Activated CD8-positive, alpha-beta memory T cell treated with anti-CD3 and anti-CD28 coated beads, Interleukin-2, amount 50 U/mL, for 1 hour (primary cell): ENCODE data around the gene PRKG1.
A peak's percentile ranks its signal among the peaks of the same experiment; 100 is the strongest.
"Not testable (repeated sequence)": the region's sequence is repeated elsewhere in the genome, so short reads cannot be mapped to it uniquely, and the experiment has no call there.

Source experiments
- DNase-seq: peaks from one replicate; pipeline ENCODE4 v3.0.0-alpha.2; 2020; ENCODE audit errors: extremely low read depth

PRKG1 gene

DNA sequence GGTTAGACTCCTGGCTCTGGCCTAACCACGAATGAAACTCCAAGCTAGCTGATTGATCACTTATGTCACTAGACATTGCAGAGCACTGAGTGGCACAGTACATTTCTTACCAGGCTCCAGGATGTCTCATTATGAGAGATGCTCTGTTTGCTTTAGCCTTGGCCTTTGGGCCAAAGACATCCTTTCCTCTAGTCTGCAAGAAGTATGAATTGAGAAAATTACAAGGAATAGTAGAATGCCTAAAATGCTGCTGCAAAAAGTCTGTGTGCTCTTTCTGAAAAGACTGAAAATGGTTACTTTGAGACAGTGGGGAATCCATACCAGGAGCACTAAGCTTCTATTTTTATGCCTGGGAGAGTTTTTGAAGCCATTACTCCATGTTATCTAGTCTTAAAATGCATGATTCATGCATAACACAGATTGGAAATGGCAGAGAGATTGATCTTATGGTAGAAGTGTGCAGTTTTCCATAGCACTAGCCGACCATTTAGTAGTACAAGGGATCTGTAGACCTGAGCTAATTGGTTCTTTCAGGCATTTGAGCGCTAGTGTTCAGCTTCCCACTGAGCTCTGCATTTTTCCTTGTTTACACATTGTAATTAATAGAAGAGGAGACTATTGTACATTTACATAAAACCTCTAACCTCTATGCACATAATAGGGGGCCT is 303.8 kb downstream of the PRKG1 start:
- no peak for DNase-seq

DNA sequence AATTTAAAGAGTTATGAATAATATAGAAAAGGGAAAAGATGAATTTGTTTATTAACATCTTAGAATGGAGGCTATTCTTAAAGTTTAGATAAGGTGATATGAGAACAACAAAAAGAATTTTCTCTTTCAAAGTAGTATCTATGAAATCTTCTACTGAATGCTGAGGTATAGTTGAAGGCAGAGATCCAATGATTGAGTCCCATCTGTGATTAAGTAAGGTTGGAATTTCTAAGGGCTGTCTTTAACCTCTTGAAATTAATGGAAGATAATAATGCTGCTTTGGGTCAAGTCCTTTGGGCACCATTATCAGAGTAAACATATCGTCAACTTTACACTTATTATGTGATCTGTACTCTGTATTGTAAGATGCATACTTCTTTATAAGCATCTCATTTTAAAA is 307.9 kb downstream of the PRKG1 start:
- DNase-seq = no peak

DNA sequence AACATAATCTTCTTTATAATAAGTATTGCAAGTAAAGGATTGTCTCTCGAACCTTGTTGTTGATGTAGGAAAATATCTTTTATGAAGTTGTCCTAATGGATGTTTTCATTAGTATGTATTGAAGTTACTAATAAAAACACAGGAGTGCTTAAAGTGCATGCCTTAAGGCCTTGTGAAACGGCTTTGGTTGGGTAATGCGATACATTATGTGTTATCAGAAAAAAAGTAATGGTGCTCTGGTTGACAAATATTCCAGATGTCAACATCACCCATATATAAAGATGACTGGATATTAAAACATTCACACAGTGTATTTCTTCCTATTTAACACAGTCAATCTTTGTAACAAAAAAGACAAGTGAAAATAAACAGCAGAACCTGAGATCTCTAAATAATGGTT is 310.7 kb downstream of the PRKG1 start:
- no peak for DNase-seq

DNA sequence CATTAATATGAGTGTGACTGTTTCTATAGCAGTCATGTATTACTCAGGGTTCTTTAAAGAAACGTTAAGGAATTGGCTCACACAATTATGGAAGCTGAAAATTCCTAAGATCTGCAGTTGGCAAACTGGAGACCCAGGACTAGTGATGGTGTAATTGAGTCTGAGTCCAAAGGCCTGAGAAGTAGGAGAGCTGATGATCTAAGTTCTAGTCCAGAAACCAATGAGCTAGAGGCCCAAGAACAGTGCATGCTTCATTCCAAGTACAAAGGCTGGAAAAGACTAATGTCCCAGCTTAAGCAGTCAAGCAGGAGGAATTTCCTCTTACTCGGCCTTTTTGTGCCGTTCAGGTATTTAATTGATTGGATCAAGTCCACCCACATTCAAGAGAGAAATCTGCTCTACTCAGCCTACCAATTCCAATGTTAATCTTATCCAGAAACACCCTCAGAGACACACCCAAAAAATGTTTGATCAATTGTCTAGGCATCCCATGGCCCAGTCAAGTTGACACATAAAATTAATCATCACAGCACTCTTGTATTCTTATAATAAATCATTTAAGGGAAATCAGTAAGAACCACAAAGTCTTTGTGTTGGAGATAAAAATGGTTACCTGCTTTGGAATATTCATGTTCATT is 312.1 kb downstream of the PRKG1 start:
- no peak for DNase-seq

DNA sequence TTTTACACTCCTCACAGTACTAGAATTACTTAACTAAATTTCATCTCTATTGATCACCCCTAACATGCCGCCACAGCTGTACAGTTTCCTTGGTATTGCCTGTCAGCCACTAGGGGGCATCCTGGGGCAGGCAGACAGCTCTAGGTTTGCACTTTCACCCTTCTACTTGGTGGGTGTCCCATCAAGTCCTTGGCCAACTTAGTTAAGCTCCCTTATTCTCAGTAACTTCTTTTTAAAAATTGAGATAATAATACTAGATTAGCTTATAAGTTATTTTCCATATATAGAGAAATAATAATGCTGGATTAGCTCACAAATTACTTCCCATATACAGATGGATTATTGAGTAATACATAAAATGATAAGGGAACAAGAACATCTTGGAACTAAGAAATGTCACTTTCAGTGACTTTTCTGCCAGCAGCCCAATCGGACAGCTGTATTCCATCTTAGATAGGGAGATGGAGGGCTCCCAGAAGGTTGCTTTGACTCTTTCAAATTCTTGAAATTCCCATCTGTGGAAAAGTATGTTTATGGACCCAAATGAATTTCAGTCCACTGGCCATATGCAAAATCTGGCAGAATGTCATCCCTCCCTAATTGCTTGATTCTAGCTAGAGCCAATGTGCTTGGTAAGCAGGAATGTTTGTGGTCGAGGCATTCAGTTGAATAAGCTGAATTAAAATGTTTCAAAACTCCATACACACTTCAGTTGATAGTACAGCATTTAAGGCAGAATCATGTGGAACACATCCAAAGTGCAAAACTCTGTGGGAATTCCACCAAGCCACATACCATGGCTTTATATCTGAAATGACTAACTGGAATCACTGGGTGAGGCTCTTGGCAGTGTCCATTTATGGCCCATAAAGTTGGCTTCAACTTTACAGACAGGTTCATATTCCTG is 315.4 kb downstream of the PRKG1 start:
- DNase-seq = peak; percentile 2

DNA sequence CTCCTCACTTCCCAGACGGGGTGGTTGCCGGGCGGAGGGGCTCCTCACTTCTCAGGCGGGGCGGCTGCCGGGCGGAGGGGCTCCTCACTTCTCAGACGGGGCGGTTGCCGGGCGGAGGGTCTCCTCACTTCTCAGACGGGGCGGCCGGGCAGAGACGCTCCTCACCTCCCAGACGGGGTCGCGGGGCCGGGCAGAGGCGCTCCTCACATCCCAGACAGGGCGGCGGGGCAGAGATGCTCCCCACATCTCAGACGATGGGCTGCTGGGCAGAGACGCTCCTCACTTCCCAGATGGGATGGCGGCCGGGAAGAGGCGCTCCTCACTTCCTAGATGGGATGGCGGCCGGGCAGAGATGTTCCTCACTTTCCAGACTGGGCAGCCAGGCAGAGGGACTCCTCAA is 318.7 kb downstream of the PRKG1 start:
- DNase-seq = not testable (repeated sequence)

DNA sequence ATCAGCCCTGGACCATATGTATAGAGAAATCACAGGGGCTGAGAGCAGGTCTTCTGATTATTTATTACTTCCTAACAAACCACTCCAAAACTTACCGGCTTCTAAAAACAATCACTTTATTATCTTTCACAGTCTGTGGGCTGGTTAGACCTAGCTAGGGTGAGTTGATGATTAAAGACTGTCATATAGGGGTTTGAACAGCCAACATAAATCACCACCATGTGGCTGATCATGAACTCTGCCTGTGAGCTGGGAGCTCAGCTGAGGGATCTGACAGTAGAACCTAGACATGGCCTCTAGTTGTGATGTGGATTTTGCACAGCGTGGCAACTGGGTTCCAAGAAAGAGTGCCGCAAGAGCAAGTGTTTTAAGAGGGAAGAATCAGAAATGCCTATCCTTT is 319.8 kb downstream of the PRKG1 start:
- DNase-seq = no peak

DNA sequence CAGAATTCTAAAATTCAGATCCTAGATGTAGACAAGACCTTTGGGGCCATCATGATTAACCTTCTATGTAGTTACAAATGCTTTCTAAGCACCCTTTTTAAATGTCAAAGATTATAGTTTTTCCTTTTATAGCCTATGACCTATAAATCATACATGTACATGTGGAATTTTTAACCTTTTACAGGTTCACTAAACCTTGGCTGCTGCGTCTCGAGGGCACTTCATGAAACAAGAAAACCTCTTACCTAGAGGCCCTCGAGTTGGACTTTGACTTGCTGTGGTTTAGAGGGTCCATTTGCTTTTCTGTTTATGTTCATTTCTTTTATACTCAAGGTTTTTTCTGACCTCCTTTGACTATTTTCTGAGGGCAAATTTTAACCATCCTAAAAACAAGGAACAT is 323.0 kb downstream of the PRKG1 start:
- no peak for DNase-seq

DNA sequence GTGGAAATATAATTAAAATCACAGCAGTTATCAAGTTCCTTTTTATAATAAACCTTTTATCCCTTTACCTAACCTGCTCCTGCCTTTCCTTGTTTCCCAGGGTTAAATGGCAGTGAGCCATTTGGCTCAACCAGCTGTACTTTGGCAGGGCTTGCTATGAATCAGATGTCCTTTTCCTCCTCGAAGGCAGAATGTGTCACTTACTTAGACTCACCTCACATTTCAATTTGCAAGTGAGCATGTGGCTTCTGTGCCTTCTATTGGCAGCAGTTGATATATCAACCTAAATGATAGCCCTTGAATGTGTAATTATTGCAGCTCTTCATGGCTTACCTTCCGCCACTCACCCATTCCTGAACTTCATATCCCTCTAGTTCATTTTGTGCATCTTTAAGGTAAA is 323.4 kb downstream of the PRKG1 start:
- no peak for DNase-seq

DNA sequence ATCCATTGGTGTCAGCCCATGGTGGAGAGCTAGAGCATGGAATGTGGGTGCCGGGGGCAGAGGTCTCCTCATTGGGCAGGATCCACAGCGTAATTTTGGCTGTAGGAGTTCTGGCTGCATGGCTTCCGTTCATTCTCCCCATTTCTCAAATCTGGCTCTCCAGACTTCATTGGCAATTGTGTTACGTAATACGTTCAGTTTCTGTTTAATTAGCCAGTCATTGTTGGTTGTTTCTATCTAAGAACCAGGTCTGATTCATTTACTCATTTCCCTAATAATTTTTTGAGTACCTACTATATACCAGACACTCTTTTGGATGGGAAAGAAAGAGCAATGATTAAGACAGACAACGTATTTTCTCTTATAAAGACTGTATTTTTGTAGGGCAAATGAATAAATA is 325.6 kb downstream of the PRKG1 start:
- DNase-seq = no peak

DNA sequence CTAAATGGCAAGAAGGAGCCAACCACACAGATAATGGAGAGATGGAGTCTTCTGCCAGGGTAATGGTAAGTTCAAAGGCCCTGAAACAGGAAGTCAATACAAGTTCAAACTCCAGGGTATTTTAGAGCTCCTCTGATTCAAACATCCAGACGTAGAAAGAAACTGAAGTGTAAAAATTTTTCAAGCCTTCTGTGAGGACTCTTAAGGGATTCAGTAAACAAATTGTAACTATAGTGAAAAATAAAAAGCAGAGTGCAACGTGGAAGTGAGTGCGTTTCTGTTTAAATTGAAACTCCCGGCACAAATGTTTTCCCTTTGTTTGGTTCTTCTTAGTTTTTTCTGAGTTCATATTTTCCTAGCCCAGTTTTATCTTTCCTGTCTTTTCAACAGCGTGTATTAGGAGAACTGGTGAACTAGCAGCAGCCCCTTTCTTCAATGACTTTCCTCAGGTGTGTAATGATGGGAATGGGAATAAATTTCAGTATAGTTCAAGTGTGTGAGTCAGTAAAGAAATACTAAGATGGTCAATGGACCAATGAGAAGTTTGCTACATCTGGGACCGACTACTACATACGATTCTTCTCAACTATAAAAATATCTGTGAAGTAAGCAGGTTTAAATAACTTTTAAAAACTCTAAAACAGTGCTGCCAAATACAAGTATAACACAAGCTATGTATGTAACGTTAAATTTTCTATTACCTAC is 326.3 kb downstream of the PRKG1 start:
- no peak for DNase-seq

DNA sequence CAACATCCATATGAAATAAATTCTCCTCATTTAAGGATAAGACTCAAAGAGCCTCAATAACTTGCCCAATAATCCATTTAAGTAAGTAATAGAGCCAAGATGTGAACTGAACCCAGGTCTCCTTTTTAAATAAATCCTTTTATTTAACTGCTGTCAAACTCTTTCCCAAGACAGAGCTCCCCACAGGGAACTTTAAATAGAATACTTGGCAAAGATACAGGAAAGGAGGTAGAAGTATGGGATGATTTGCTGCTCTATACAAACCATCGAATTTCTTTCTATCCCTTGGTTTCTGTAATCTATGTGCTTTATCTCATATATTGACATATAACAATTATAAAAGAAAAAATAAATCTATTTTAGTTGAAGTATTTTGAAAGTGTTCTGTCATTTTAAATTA is 329.2 kb downstream of the PRKG1 start:
- DNase-seq = no peak

DNA sequence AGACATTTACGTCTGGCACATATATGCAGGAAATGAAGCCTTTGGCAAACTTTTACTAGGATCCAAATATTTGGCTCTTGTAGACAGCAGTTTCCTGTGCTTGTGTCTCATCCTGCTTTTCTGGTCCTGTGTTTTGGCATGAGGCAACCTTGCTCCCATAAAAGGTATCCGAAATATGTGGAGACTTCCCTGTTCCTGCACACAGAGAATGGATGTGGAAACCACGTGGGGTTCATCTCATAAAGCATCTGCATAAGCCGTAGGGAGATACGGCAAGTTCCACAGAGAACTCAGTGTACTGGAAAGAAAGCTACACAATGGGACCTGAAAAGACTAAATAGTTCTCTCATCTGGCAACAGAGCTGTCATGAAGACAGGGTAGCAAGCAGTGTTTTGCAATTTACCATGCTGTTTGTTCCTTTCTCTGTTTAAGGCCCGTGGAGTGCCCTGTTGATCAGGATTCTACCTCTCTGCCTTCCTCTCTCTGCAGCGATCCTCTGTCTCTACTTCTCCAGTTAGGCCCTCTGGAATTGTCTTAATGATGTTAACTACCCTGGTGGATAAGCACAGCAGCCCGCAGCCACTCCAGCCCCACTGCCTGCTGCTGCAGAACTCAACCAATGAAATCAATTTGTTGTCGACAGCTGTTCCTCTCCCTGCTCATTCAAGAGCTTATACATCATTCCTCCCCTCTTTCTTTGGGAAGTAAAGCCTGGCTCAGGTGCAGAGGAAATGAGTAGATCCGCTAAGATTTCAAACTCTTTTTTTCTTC is 331.5 kb downstream of the PRKG1 start:
- no peak for DNase-seq

DNA sequence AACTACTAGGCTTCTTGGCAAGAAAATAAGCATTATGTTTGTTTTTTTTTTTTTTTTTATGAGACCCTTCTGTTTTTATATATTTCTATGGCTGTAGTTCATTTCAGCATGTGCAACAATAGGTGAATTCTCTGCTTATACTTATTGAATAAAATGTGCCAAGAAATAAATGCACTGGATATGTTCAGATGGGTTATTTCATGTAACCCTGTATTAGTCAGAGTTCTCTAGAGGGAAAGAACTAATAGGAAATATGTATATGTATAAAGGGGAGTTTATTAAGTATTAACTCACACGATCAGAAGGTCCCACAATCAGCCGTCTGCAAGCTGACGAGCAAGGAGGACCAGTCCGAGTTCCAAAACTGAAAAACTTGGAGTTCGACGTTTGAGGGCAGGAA is 332.3 kb downstream of the PRKG1 start:
- DNase-seq = no peak

DNA sequence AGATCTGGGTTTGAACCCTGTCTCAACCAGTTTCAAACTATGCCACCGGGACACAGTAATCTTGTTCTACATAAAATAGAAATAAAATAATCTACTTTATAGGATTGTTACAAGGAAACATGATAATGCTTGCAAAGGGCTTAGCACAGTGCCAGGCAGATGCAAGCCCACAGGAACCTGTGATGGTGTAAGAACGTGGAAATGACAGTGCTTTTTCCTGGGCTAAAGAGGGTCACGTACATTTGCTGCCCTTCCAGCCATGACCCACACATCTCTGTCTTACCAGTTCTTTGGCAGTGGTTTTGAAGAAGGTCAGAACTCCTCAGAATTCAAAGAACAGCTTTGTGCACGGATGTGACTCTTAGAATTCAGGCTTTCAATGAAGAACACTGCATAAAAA is 342.2 kb downstream of the PRKG1 start:
- DNase-seq = no peak

DNA sequence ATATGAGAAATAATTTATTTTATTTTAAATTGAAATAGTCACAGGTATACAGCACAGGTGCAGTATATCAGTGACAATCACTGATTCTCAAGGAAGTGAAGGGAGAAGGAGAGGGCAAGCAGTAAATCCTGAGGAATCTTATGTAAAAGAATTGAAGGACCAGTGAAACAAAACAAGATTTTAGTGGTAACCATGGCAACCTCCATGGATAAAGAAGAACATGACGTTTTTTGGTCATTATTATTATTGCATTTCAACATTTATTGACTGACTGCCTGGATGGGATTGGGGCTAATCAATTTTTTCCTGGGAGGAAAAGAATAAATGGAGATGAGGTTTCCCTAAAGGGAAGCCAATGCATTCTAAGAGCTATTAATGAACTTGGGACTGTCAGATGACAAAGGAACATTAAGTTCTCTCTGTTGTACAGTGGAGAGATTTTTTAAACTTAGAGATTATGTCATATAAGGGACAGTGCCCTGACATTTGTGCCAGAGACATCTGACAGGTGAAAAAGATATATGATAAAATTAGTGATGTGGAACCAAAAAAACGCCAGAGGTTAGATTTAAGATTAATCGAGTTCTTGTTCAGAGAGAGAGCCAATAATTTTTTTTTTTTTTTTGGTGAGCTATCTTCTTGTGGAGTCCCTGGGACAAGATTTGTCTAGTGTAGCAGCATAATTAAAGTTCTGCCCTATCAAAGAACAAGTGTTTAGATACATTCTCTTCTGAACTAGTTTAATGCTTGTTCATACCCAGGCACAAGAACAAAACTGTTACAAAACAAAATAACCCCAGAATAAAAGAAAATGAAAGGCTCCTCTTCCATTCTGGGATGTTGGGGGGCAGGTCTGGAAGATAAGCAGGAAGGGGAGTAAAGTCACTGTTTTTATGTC is 345.2 kb downstream of the PRKG1 start:
- no peak for DNase-seq

DNA sequence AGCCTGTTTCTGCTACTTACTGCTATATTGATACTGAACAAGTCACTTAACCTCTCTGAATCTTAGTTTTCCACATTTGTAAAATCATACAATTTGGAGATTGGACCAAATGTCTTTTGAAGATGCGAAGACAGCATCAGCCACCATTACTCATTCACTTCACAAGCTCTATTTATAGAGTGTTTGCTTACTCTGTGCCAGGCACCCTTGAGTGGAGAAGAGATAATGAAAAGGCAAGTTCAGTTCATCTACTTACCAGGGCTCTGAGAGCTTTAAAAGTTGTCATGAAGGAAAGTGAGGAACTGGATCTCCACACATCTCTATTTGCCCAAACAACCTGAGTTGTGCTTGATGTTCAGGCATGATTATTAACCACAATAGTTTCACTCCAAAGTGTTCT is 347.6 kb downstream of the PRKG1 start:
- DNase-seq = no peak

DNA sequence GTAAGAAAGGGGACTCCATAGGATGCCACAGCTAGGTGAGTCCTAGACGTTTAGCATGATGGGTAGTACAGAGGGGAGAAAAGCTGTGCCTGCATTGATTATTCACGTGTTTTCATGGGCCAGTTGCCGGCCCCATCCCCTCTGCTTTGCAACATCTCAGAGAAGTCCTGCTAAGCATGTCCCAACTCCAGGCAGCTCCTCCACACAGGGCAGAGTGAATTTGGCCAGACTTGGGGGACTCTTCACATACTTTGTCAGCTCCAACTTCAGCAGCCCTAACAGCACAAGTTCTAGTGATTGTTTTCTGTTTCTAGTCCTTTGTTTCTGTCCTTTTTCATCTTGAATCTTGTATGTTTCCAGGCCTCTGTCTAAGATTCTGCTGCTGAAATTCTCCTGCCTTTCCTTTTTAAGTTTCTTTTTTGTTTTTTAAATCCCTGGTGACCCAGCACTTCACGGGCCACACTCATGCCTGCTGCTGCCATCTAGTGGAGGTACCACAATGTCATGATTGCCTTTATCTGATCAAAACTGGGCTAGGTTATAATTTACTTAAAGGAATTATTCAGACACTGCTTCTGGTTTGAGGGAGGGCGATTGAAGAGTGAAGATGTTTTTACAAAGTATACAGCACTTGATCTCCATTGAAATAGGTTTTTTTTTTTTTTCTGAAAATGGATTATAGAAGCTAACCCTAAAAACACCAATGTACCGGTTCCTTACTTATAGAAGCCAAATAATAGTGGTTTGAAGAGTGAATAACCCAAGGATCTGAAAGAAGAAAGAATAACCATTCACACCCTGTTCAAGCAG is 348.2 kb downstream of the PRKG1 start:
- DNase-seq = no peak

DNA sequence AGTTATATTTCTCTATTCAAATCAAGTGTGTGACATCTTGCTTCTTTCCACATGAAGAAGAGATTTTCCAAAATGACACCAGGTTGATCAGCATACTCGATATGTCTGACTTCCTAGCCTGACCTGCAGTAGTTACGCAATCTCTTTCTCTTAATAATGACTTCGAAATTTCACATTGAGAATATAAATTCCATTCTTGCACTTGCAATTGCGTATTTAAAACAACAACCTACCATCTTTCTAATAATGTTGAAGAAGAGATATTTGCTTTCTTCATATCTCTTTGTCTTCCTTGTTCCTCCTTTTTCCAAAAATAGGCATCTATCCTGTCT is 348.8 kb downstream of the PRKG1 start:
- DNase-seq = no peak

DNA sequence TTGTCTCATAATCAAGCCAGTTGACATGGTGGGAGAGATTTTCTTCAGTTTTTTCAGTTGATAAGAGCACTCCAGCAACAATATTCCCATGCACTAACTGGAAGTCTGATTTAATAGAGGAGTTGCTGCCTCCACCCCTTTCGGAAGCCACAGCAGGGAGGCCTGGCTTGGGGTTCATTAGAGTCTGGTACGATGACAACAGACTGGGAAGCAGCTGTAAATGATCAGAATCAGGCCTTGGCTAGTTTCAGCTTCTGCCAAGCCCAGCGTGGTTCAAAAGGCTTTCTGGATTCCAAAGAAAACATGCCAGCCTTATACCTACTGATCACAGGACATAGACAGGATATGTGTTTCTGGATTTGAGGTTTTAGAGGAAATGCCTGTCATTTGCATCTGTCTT is 351.1 kb downstream of the PRKG1 start:
- no peak for DNase-seq
